ENCODE measurements around the gene CDH18.
"Not testable (repeated sequence)": the region's sequence is repeated elsewhere in the genome, so short reads cannot be mapped to it uniquely, and the experiment has no call there.

Gene CDH18

GRCh38 chr5:19782566-19782965, 205.4 kb downstream of the CDH18 start:
- no peak overlapping the region for H3K4me2 ChIP-seq (ENCODE audit: low read depth, low read length)
- no peak for DNase-seq
- H3K9me2 ChIP-seq (replicated peaks; ENCODE audit: insufficient read depth, low read length) = no peaks in the 10 kb centered on the region
- TF ChIP-seq EZH2 (optimal IDR thresholded peaks at IDR 0.05; ENCODE audit: low read depth, low read length) = no peak
- TF ChIP-seq, protein P1, sequence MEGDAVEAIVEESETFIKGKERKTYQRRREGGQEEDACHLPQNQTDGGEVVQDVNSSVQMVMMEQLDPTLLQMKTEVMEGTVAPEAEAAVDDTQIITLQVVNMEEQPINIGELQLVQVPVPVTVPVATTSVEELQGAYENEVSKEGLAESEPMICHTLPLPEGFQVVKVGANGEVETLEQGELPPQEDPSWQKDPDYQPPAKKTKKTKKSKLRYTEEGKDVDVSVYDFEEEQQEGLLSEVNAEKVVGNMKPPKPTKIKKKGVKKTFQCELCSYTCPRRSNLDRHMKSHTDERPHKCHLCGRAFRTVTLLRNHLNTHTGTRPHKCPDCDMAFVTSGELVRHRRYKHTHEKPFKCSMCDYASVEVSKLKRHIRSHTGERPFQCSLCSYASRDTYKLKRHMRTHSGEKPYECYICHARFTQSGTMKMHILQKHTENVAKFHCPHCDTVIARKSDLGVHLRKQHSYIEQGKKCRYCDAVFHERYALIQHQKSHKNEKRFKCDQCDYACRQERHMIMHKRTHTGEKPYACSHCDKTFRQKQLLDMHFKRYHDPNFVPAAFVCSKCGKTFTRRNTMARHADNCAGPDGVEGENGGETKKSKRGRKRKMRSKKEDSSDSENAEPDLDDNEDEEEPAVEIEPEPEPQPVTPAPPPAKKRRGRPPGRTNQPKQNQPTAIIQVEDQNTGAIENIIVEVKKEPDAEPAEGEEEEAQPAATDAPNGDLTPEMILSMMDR (IDR thresholded peaks at IDR 0.05; ENCODE audit: low read length) = no peak
- H3K9me3 ChIP-seq (replicated peaks; ENCODE audit: insufficient read depth, low read length) = no peaks in the 10 kb centered on the region
- no peak overlapping the region for H3K9ac ChIP-seq (ENCODE audit: low read length)
- no peaks in the 10 kb centered on the region for H3K27me3 ChIP-seq (replicated peaks; ENCODE audit: insufficient read depth, low read length)
- no peak overlapping the region for H2AFZ ChIP-seq (ENCODE audit: low read length)
- H4K20me1 ChIP-seq (ENCODE audit: insufficient read depth, low read length) = no peaks in the 10 kb centered on the region
- no peaks in the 10 kb centered on the region for H3K36me3 ChIP-seq (replicated peaks; ENCODE audit: insufficient read depth, low read length)
- H3K4me3 ChIP-seq (ENCODE audit: low read length) = no peak overlapping the region
- no peaks in the 10 kb centered on the region for H3K79me2 ChIP-seq (ENCODE audit: low read length)
- H3K27ac ChIP-seq (ENCODE audit: low read length) = no peak overlapping the region
- H3F3A ChIP-seq (ENCODE audit: insufficient read depth, low read length) = no peaks in the 10 kb centered on the region
- no peaks in the 10 kb centered on the region for H3K4me1 ChIP-seq (ENCODE audit: low read length)

DNA sequence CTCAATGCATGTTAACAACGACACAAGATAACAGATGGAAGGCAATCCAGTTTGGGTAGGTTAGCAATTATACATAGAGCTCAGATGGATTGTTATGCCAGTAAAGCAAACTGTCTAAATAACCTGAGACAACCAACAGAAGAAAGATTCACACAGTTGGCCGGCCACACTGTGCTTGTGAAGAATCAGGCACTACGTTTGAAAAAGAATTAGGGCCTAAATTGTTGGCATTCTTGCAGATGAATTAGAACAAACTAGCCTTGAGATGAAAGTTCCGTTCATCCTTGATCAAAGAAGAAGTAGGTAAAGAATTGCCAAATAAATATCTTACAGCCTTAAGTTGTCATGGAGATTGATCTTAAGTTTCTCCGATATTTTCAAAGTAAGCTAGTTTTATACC, 210.6 kb downstream of the CDH18 start:
- no peak for DNase-seq
- H3K9me3 ChIP-seq (replicated peaks; ENCODE audit: insufficient read depth, low read length) = no peaks in the 10 kb centered on the region
- H3K9me2 ChIP-seq (replicated peaks; ENCODE audit: insufficient read depth, low read length) = no peaks in the 10 kb centered on the region
- no peaks in the 10 kb centered on the region for H4K20me1 ChIP-seq (ENCODE audit: insufficient read depth, low read length)
- H3K4me2 ChIP-seq (ENCODE audit: low read depth, low read length) = no peak overlapping the region
- no peaks in the 10 kb centered on the region for H3K4me1 ChIP-seq (ENCODE audit: low read length)
- no peaks in the 10 kb centered on the region for H3F3A ChIP-seq (ENCODE audit: insufficient read depth, low read length)
- H3K27ac ChIP-seq (ENCODE audit: low read length) = no peak overlapping the region
- no peak overlapping the region for H3K9ac ChIP-seq (ENCODE audit: low read length)
- TF ChIP-seq, protein P1 (IDR thresholded peaks at IDR 0.05; ENCODE audit: low read length) = no peak
- TF ChIP-seq EZH2phosphoT487 (IDR thresholded peaks at IDR 0.05; ENCODE audit: low read length) (no peak), EZH2 (optimal IDR thresholded peaks at IDR 0.05; ENCODE audit: low read depth, low read length) (no peak)
- no peaks in the 10 kb centered on the region for H3K27me3 ChIP-seq (replicated peaks; ENCODE audit: insufficient read depth, low read length)
- H3K36me3 ChIP-seq (replicated peaks; ENCODE audit: insufficient read depth, low read length) = no peaks in the 10 kb centered on the region
- no peak overlapping the region for H2AFZ ChIP-seq (ENCODE audit: low read length)
- H3K4me3 ChIP-seq (ENCODE audit: low read length) = no peak overlapping the region
- no peaks in the 10 kb centered on the region for H3K79me2 ChIP-seq (ENCODE audit: low read length)

DNA sequence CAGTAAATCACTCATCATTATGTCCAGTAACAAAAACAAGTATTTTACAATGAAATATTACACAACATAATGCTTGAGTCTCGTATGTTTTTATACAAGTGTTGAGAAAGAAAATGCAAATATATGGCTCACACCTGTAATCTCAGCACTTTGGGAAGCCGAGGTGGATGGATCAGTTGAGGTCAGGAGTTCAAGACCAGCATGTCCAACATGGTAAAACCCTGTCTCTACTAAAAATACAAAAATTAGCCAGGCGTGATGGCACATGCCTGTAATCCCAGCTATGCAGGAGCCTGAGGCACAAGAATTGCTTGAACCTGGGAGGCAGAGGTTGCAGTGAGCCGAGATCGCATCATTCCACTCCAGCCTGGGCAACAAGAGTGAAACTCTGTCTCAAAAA, 211.1 kb downstream of the CDH18 start:
- H3K4me1 ChIP-seq (ENCODE audit: low read length); H3K9me3 ChIP-seq (replicated peaks; ENCODE audit: insufficient read depth, low read length); H3K9ac ChIP-seq (ENCODE audit: low read length); H3K9me2 ChIP-seq (replicated peaks; ENCODE audit: insufficient read depth, low read length); H3K27ac ChIP-seq (ENCODE audit: low read length); H3K4me2 ChIP-seq (ENCODE audit: low read depth, low read length); H3K79me2 ChIP-seq (ENCODE audit: low read length); DNase-seq; H2AFZ ChIP-seq (ENCODE audit: low read length); H3K36me3 ChIP-seq (replicated peaks; ENCODE audit: insufficient read depth, low read length); H4K20me1 ChIP-seq (ENCODE audit: insufficient read depth, low read length); H3K4me3 ChIP-seq (ENCODE audit: low read length); H3F3A ChIP-seq (ENCODE audit: insufficient read depth, low read length); H3K27me3 ChIP-seq (replicated peaks; ENCODE audit: insufficient read depth, low read length): not testable (repeated sequence)

- Histone ChIP-seq H3K79me2 (ENCODE audit: low read length) (no peaks in the 10 kb centered on the region), H3F3A (ENCODE audit: insufficient read depth, low read length) (no peaks in the 10 kb centered on the region), H3K9me2 (replicated peaks; ENCODE audit: insufficient read depth, low read length) (no peaks in the 10 kb centered on the region), H2AFZ (ENCODE audit: low read length) (no peak overlapping the region), H3K27ac (ENCODE audit: low read length) (no peak overlapping the region), H3K4me2 (ENCODE audit: low read depth, low read length) (no peak overlapping the region), H3K4me1 (ENCODE audit: low read length) (no peaks in the 10 kb centered on the region), H3K9ac (ENCODE audit: low read length) (no peak overlapping the region), H4K20me1 (ENCODE audit: insufficient read depth, low read length) (no peaks in the 10 kb centered on the region), H3K9me3 (replicated peaks; ENCODE audit: insufficient read depth, low read length) (no peaks in the 10 kb centered on the region), H3K27me3 (replicated peaks; ENCODE audit: insufficient read depth, low read length) (no peaks in the 10 kb centered on the region), H3K4me3 (ENCODE audit: low read length) (no peak overlapping the region), H3K36me3 (replicated peaks; ENCODE audit: insufficient read depth, low read length) (no peaks in the 10 kb centered on the region)
- DNase-seq = no peak
- TF ChIP-seq EZH2 (optimal IDR thresholded peaks at IDR 0.05; ENCODE audit: low read depth, low read length) (no peak), EZH2phosphoT487 (IDR thresholded peaks at IDR 0.05; ENCODE audit: low read length) (no peak)
- TF ChIP-seq, protein P1 (IDR thresholded peaks at IDR 0.05; ENCODE audit: low read length) = no peak
Observed at GRCh38 chr5:19771174-19771835, 216.7 kb downstream of the CDH18 start.

Measured in MM.1S (cell line).